GM12878 (cell line): Measurements from ENCODE around the gene AXL. TPM values are rescaled to one million over a fixed set of nuclear protein-coding genes. Genes with fewer than 3 reads are reported as not detected.

Source experiments
- ATAC-seq: fragments of 200-7000 bp; cut with Tn5 transposase; 3 replicates; pipeline ENCODE4 v1.9.1; 2020; ENCODE audit warnings: mild to moderate bottlenecking, moderate library complexity
- BruUV-seq: library from RNA; stranded (reverse); fragments of 400-500 nt; replicated peaks from 2 replicates; lab custom pipeline; 2021; lab: Mats Ljungman, UMichigan
- CTCF ChIA-PET: fragments of 300-600 bp; sonication (Branson Sonifier 250); formaldehyde crosslinking; extraction: SDS; loops from one replicate; lab custom pipeline; 2021; ENCODE audit warnings: inconsistent platforms; lab: Yijun Ruan, JAX
- POLR2A ChIA-PET: fragments of 350-600 bp; formaldehyde crosslinking; extraction: SDS; loops from one replicate; lab custom pipeline; 2021; ENCODE audit warnings: inconsistent platforms; lab: Charles Lee
- RAD21 ChIA-PET: fragments of 300-600 bp; sonication (Branson Sonifier 250); formaldehyde crosslinking; loops from one replicate; lab custom pipeline; 2023; ENCODE audit warnings: antibody characterized with exemption; ENCODE audit not compliant: unreplicated experiment; lab: Charles Lee
- SMC1A ChIA-PET: fragments of 300-600 bp; sonication (Branson Sonifier 250); formaldehyde crosslinking; loops from one replicate; lab custom pipeline; 2023; ENCODE audit not compliant: unreplicated experiment, uncharacterized antibody; lab: Charles Lee
- DNase-seq: peaks from one replicate; pipeline ENCODE4 v3.0.0-alpha.2; 2011; ENCODE audit warnings: low read depth, low spot score
- FAIRE-seq: peaks from 3 replicates; lab custom pipeline; 2011; peaks lifted over from hg19 to GRCh38; lab: Jason Lieb, UNC
- H2AFZ ChIP-seq: 2 replicates; pipeline ENCODE4 v1.6.0; 2011; ENCODE audit warnings: low read depth, low read length, control low read depth; ENCODE audit not compliant: control insufficient read depth
- H3K27ac ChIP-seq: 2 replicates; pipeline ENCODE4 v1.5.1; 2011; ENCODE audit warnings: control low read depth; ENCODE audit not compliant: control insufficient read depth, insufficient read depth
- H3K27me3 ChIP-seq, 2 experiments: replicated peaks in 1 of 2; 2 replicates each; pipeline versions ENCODE4 v1.6.0 to v1.6.1; 2011; ENCODE audit warnings: low read length in 1 of 2; ENCODE audit not compliant: control insufficient read depth in 2 of 2, insufficient read depth in 2 of 2
- H3K36me3 ChIP-seq, 2 experiments: 2 replicates each; pipeline ENCODE4 v1.5.1; 2011; ENCODE audit warnings: low read length in 1 of 2; ENCODE audit not compliant: control insufficient read depth in 2 of 2, insufficient read depth in 2 of 2
- H3K4me1 ChIP-seq: 2 replicates; pipeline ENCODE4 v1.6.1; 2011; ENCODE audit warnings: mild to moderate bottlenecking, low read length, moderate library complexity, mixed read lengths; ENCODE audit not compliant: control insufficient read depth, insufficient read depth
- H3K4me2 ChIP-seq: 2 replicates; pipeline ENCODE4 v1.6.0; 2011; ENCODE audit warnings: control low read depth; ENCODE audit not compliant: control insufficient read depth, insufficient read depth
- H3K4me3 ChIP-seq: fragments of 200-600 bp; sonication (generic); 2 replicates; pipeline ENCODE4 v1.5.1; 2016
- H3K79me2 ChIP-seq: 2 replicates; pipeline ENCODE4 v1.6.0; 2011; ENCODE audit warnings: low read length; ENCODE audit not compliant: control insufficient read depth, insufficient read depth
- H3K9ac ChIP-seq: 2 replicates; pipeline ENCODE4 v1.8.0; 2011; ENCODE audit warnings: low read length, control low read depth, mixed read lengths; ENCODE audit not compliant: control insufficient read depth, insufficient read depth
- H3K9me3 ChIP-seq: replicated peaks from 3 replicates; pipeline ENCODE4 v1.5.1; 2011; ENCODE audit warnings: mild to moderate bottlenecking, low read length; ENCODE audit not compliant: control insufficient read depth, insufficient read depth
- H4K20me1 ChIP-seq: 2 replicates; pipeline ENCODE4 v1.6.0; 2011; ENCODE audit not compliant: control insufficient read depth, insufficient read depth
- BCL11A ChIP-seq: IDR thresholded peaks from 2 replicates; pipeline ENCODE4 v1.6.1; 2011; ENCODE audit warnings: low read depth, low read length
- CHD1 ChIP-seq: IDR thresholded peaks from 2 replicates; pipeline ENCODE4 v1.6.1; 2012; ENCODE audit warnings: low read depth, low read length, improper control_type of control experiment
- ELK1 ChIP-seq: IDR thresholded peaks from 2 replicates; pipeline ENCODE4 v1.6.1; 2012; ENCODE audit warnings: low read depth, low read length, improper control_type of control experiment
- ETV6 ChIP-seq, 2 experiments: fragments of 450-650 bp in 1 of 2; IDR thresholded peaks in 1 of 2; conservative IDR thresholded peaks in 1 of 2; 2 replicates each; pipeline ENCODE4 v1.6.1; 2014; ENCODE audit warnings: antibody characterized with exemption in 1 of 2, borderline replicate concordance in 1 of 2, low read depth in 1 of 2, mild to moderate bottlenecking in 1 of 2, moderate library complexity in 1 of 2
- IKZF1 ChIP-seq: fragments of 450-650 bp; conservative IDR thresholded peaks from 2 replicates; pipeline ENCODE4 v1.6.1; 2017; ENCODE audit warnings: antibody characterized with exemption, mild to moderate bottlenecking
- KDM1A ChIP-seq: fragments of 200-600 bp; sonication (generic); IDR thresholded peaks from 2 replicates; pipeline ENCODE4 v1.6.1; 2016; ENCODE audit warnings: borderline replicate concordance
- MEF2A ChIP-seq: IDR thresholded peaks from 2 replicates; pipeline ENCODE4 v1.6.1; 2011; ENCODE audit warnings: low read depth, mild to moderate bottlenecking, low read length, moderate library complexity; ENCODE audit not compliant: insufficient read depth
- MTA2 ChIP-seq: fragments of 450-650 bp; IDR thresholded peaks from 2 replicates; pipeline ENCODE4 v1.6.1; 2016; ENCODE audit warnings: low read depth, mild to moderate bottlenecking, moderate library complexity
- MXI1 ChIP-seq: fragments of 150-350 bp; IDR thresholded peaks from 2 replicates; pipeline ENCODE4 v1.6.1; 2011; ENCODE audit warnings: low read depth, mild to moderate bottlenecking, inconsistent platforms, low read length, improper control_type of control experiment
- NR2C2 ChIP-seq: IDR thresholded peaks from 2 replicates; pipeline ENCODE4 v1.6.1; 2011; ENCODE audit warnings: borderline replicate concordance, low read depth; ENCODE audit not compliant: control insufficient read depth, insufficient read length
- NR2F1 ChIP-seq: fragments of 450-650 bp; conservative IDR thresholded peaks from 2 replicates; pipeline ENCODE4 v1.6.1; 2017; ENCODE audit warnings: mild to moderate bottlenecking
- RFX5 ChIP-seq: IDR thresholded peaks from 2 replicates; pipeline ENCODE4 v1.6.1; 2011; ENCODE audit warnings: low read depth, low read length, improper control_type of control experiment
- SMARCA5 ChIP-seq: fragments of 450-650 bp; IDR thresholded peaks from 2 replicates; pipeline ENCODE4 v1.6.1; 2017; ENCODE audit warnings: mild to moderate bottlenecking
- TBL1XR1 ChIP-seq: IDR thresholded peaks from 2 replicates; pipeline ENCODE4 v1.6.1; 2012; ENCODE audit warnings: low read depth, low read length, improper control_type of control experiment
- USF2 ChIP-seq: IDR thresholded peaks from 2 replicates; pipeline ENCODE4 v1.6.1; 2011; ENCODE audit warnings: low read depth, low read length, improper control_type of control experiment, borderline replicate concordance
- ZSCAN29 ChIP-seq: fragments of 450-650 bp; IDR thresholded peaks from 2 replicates; pipeline ENCODE4 v1.6.1; 2017; ENCODE audit warnings: mild to moderate bottlenecking, moderate library complexity
- ZZZ3 ChIP-seq: IDR thresholded peaks from 2 replicates; pipeline ENCODE4 v1.6.1; 2011; ENCODE audit warnings: low read depth; ENCODE audit not compliant: control insufficient read depth, insufficient read length
- WGBS: methylation state at CpG from one replicate; pipeline ENCODE4 v1.1.6; 2016; ENCODE audit warnings: low lambda C conversion rate; ENCODE audit not compliant: insufficient replicate concordance, insufficient coverage; ENCODE audit errors: missing lambda C conversion rate; 5-methylcytosine and 5-hydroxymethylcytosine counted together
- in situ Hi-C: fragments of 300-500 bp; cut with MboI; formaldehyde crosslinking; loops from 9 replicates; pipeline ENCODE4 v1.14.3; 2018; ENCODE audit warnings: mixed read lengths
- intact Hi-C: fragments of 100-400 bp; cut with micrococcal nuclease; formaldehyde crosslinking; loops from one replicate; pipeline ENCODE4 v1.14.2; 2022; ENCODE audit not compliant: unreplicated experiment
- polyA plus RNA-seq, 11 experiments: library from polyadenylated mRNA; depleted of rRNA in 4 of 11; unstranded in 6 of 11; stranded (reverse) in 5 of 11; fragments of >200 nt; fragmentation: Nextera tagmentation in 4 of 11; fragmentation: Illumina TruSeq in 1 of 11; extraction: Ambion mirVana in 4 of 11; extraction: Trizol in 1 of 11; gene quantifications; 1 replicate in 1 of 11; 2 replicates in 10 of 11; pipeline versions ENCODE4 v1.2.1 to v1.2.3, GENCODE V29; 2011 to 2016; ENCODE audit warnings: inconsistent platforms in 2 of 11, missing spikeins in 2 of 11, low read depth in 1 of 11
- total RNA-seq, 4 experiments: library from RNA; depleted of rRNA in 3 of 4; stranded (reverse); fragments of >200 nt in 3 of 4; fragmentation: Illumina TruSeq in 1 of 4; extraction: Trizol in 1 of 4; gene quantifications; 2 replicates each; pipeline versions ENCODE4 v1.2.1 to v1.2.3, GENCODE V29; 2013 to 2021

AXL gene
- total and polyA plus RNA-seq, 10 of the 15 experiments (the other 5 are each of a cell fraction or from before 2014, with no cell fraction given): under 0.01 to 0.33 (median 0.07) TPM; not detected in 4

GRCh38 chr19:41261474-41262190, 42.6 kb downstream of the AXL start (continued):
- no peak for TF ChIP-seq NR2C2
- no peak for TF ChIP-seq RFX5
- TF ChIP-seq BCL11A: no peak
- no peak for TF ChIP-seq NR2F1

- ChIA-PET CTCF (interaction anchor here (0.6 to 7.1 kb wide), 14 partner anchors 32 to 137 kb away, joined by 3 to 90 read pairs (median 4); partner anchors contain the start of genes CCDC97 and TGFB1), POLR2A (interaction anchor here (0.6 to 2.8 kb wide), 15 partner anchors 28 to 485 kb away, joined by 3 to 14 read pairs (median 7); partner anchors contain the start of genes B9D2, DMAC2 and RAB4B), RAD21 (interaction anchor here (0.6 to 5.3 kb wide), 17 partner anchors 35 to 600 kb away, joined by 3 to 42 read pairs (median 4); partner anchors contain the start of genes ACTMAP, B9D2, CCDC97 and NUMBL), SMC1A (interaction anchor here (0.5 to 5.5 kb wide), 16 partner anchors 9 to 600 kb away, joined by 3 to 34 read pairs (median 6); partner anchors contain the start of genes B9D2 and DMAC2)
- FAIRE-seq: peak; percentile 31
- peaks cover 44% of the 10 kb centered on the region for H3K79me2 ChIP-seq
- no peaks in the 10 kb centered on the region for H3K9me3 ChIP-seq
- no peaks in the 10 kb centered on the region for H4K20me1 ChIP-seq
- H3K4me1 ChIP-seq: no peaks in the 10 kb centered on the region
- ATAC-seq: peak; percentile 40
- DNase-seq: peak; percentile 42
- peak overlapping the region; percentile 80 for H3K4me2 ChIP-seq
- in situ Hi-C loops (loop anchor here (5.0 kb wide), 1 partner anchor 61 kb away; no protein-coding TSS in a partner anchor), intact Hi-C loops (loop anchor here (1.0 to 5.0 kb wide), 7 partner anchors 45 to 600 kb away; partner anchors contain the start of genes BCKDHA, EGLN2, EXOSC5 and TGFB1)
- peak overlapping the region; percentile 99 for H3K9ac ChIP-seq
- peak overlapping the region; percentile 77 for H2AFZ ChIP-seq
- BruUV-seq: TSS peak; percentile 91
- no peaks in the 10 kb centered on the region for H3K27me3 ChIP-seq
- peak overlapping the region; percentile 85 for H3K4me3 ChIP-seq
- H3K27ac ChIP-seq: peak overlapping the region; percentile 98
- peaks cover 3 to 5% of the 10 kb centered on the region in 2 experiments; a peak in 3 of 4 replicates for H3K36me3 ChIP-seq
- under 1% methylated on average over 46 of the region's 46 CpGs for WGBS
- TF ChIP-seq ZZZ3: no peak
- peak; percentile 84; the same call in 1 of the 2 replicates for TF ChIP-seq MTA2
- TF ChIP-seq TBL1XR1: 0 out of 2 replicates have a peak, but pooled peaks have one; percentile 68
- peak; percentile 84 for TF ChIP-seq IKZF1
- peak in 1 of 2 experiments; percentile 52; a peak in 1 of 4 replicates for TF ChIP-seq ETV6 (conservative IDR thresholded peaks at IDR 0.05 in 1 of 2, IDR thresholded peaks at IDR 0.05 in 1 of 2; ENCODE audit: borderline replicate concordance in 1 of 2, low read depth in 1 of 2)
- no peak for TF ChIP-seq KDM1A
- TF ChIP-seq MEF2A: peak; percentile 25; the same call in 1 of the 2 replicates
- peak; percentile 93 for TF ChIP-seq CHD1
- TF ChIP-seq ZSCAN29: 0 out of 2 replicates have a peak, but pooled peaks have one; percentile 72
- no peak for TF ChIP-seq USF2
- TF ChIP-seq ELK1: no peak; the same call in 1 of the 2 replicates
- peak; percentile 83 for TF ChIP-seq SMARCA5
- peak; percentile 50; the same call in 1 of the 2 replicates for TF ChIP-seq MXI1
Observed at GRCh38 chr19:41263042-41263849, 44.2 kb downstream of the AXL start.
